Measurements from ENCODE around the gene KLK8.

The KLK8 gene

GRCh38 chr19:51001515-51001914, at the start of gene KLK8:
TSS of gene KLK8 (minus strand) at chr19:51001604. CDS start at chr19:51001167, 437 bp downstream.
- no peak for DNase-seq

GRCh38 chr19:51047031-51047335, 45.6 kb upstream of the KLK8 start:
- DNase-seq = no peak

GRCh38 chr19:51044327-51044726, 42.9 kb upstream of the KLK8 start:
- no peak for DNase-seq

GRCh38 chr19:51043497-51043896, 42.1 kb upstream of the KLK8 start:
- no peak for DNase-seq

GRCh38 chr19:51040151-51040550, 38.7 kb upstream of the KLK8 start:
- no peak for DNase-seq

- no peak for DNase-seq
These were observed 35.1 kb upstream of the KLK8 start for GRCh38 chr19:51036519-51036918.

GRCh38 chr19:51034704-51035103, 33.3 kb upstream of the KLK8 start, which contains the start of gene KLK12:
TSS of gene KLK12 (minus strand) at chr19:51035002. CDS start at chr19:51034621, 381 bp downstream.
- no peak for DNase-seq

GRCh38 chr19:51031880-51032225, 30.4 kb upstream of the KLK8 start:
- no peak for DNase-seq

GRCh38 chr19:51031220-51031879, 29.9 kb upstream of the KLK8 start:
- DNase-seq = no peak

- DNase-seq = no peak
These were observed 29.2 kb upstream of the KLK8 start for GRCh38 chr19:51030631-51031030.

GRCh38 chr19:51029718-51030117, 28.3 kb upstream of the KLK8 start:
- no peak for DNase-seq

- no peak for DNase-seq
These were observed 26.5 kb upstream of the KLK8 start for GRCh38 chr19:51027873-51028272.

- DNase-seq = no peak
These were observed 25.9 kb upstream of the KLK8 start for GRCh38 chr19:51027126-51027806.

GRCh38 chr19:51026554-51026831, 25.1 kb upstream of the KLK8 start, which contains the start of gene KLK11:
TSS of gene KLK11 (minus strand) at chr19:51026616. CDS start at chr19:51025631, 985 bp downstream.
- no peak for DNase-seq

GRCh38 chr19:51025809-51026553, 24.6 kb upstream of the KLK8 start:
- no peak for DNase-seq

GRCh38 chr19:51025401-51025800, 24.0 kb upstream of the KLK8 start:
- DNase-seq = no peak

GRCh38 chr19:51024924-51025323, 23.5 kb upstream of the KLK8 start:
- DNase-seq = no peak

GRCh38 chr19:51023946-51024345, 22.5 kb upstream of the KLK8 start:
- DNase-seq = no peak

GRCh38 chr19:51022526-51022925, 21.1 kb upstream of the KLK8 start:
- no peak for DNase-seq

GRCh38 chr19:51020988-51021651, 19.7 kb upstream of the KLK8 start:
- no peak for DNase-seq

GRCh38 chr19:51019544-51019925, 18.1 kb upstream of the KLK8 start, which contains the start of gene KLK10:
TSS of gene KLK10 (minus strand) at chr19:51019709. CDS start at chr19:51019130, 579 bp downstream.
- no peak for DNase-seq

- no peak for DNase-seq
These were observed 17.5 kb upstream of the KLK8 start for GRCh38 chr19:51018745-51019543.

Measured in right forelimb (tissue), 1 donor.